Neural cell (in vitro differentiated cells): Measurements from ENCODE around the gene B9D1. TPM values are rescaled to one million over a fixed set of nuclear protein-coding genes. Genes with fewer than 3 reads are reported as not detected.

ENCODE experiments used
- H2AFZ ChIP-seq: fragments of 200-600, 300-800 bp; sonication (generic), shearing (Covaris generic); 2 replicates; pipeline ENCODE4 v1.6.0; 2014; ENCODE audit warnings: low read depth, mild to moderate bottlenecking, antibody characterized with exemption, low read length, moderate library complexity
- H3F3A ChIP-seq: fragments of 200-600 bp; shearing (Covaris generic); 2 replicates; pipeline ENCODE4 v1.6.1; 2016; ENCODE audit warnings: mild to moderate bottlenecking, moderate library complexity, mixed read lengths, antibody characterized with exemption, low read length; ENCODE audit not compliant: insufficient read depth, poor library complexity, severe bottlenecking
- H3K27ac ChIP-seq: fragments of 200-600, 300-800 bp; sonication (generic), shearing (Covaris generic); 2 replicates; pipeline ENCODE4 v1.5.1; 2014; ENCODE audit warnings: mild to moderate bottlenecking, low read length, moderate library complexity
- H3K27me3 ChIP-seq: fragments of 300-800, 200-600 bp; sonication (generic), shearing (Covaris generic); 2 replicates; pipeline ENCODE4 v1.6.0; 2014; ENCODE audit warnings: mild to moderate bottlenecking, low read depth, low read length, moderate library complexity; ENCODE audit not compliant: insufficient read depth
- H3K36me3 ChIP-seq: fragments of 300-800, 200-600 bp; sonication (generic), shearing (Covaris generic); 2 replicates; pipeline ENCODE4 v1.5.1; 2014; ENCODE audit warnings: mild to moderate bottlenecking, antibody characterized with exemption, low read length, moderate library complexity; ENCODE audit not compliant: insufficient read depth
- H3K4me2 ChIP-seq: fragments of 300-800, 200-600 bp; sonication (generic), shearing (Covaris generic); 2 replicates; pipeline ENCODE4 v1.6.0; 2014; ENCODE audit warnings: mild to moderate bottlenecking, low read length
- H3K4me3 ChIP-seq: fragments of 300-800, 200-600 bp; sonication (generic), shearing (Covaris generic); 2 replicates; pipeline ENCODE4 v1.5.1; 2014; ENCODE audit warnings: mild to moderate bottlenecking, low read length, moderate library complexity
- H3K79me2 ChIP-seq: fragments of 200-600 bp; shearing (Covaris generic); replicated peaks from 2 replicates; pipeline ENCODE4 v1.6.0; 2014; ENCODE audit warnings: mild to moderate bottlenecking, low read length, moderate library complexity; ENCODE audit not compliant: insufficient read depth
- H3K9ac ChIP-seq: fragments of 300-800, 200-600 bp; sonication (generic), shearing (Covaris generic); 2 replicates; pipeline ENCODE4 v1.6.1; 2016; ENCODE audit warnings: mild to moderate bottlenecking, low read length, mixed read lengths
- H3K9me2 ChIP-seq: fragments of 200-600 bp; shearing (Covaris generic); 2 replicates; pipeline ENCODE4 v1.6.1; 2016; ENCODE audit warnings: mild to moderate bottlenecking, low read length, mixed read lengths; ENCODE audit not compliant: insufficient read depth
- H3K9me3 ChIP-seq: fragments of 200-600, 300-800 bp; sonication (generic), shearing (Covaris generic); 2 replicates; pipeline ENCODE4 v1.6.1; 2016; ENCODE audit warnings: mild to moderate bottlenecking, mixed run types, low read length, moderate library complexity, mixed read lengths
- H4K20me1 ChIP-seq: fragments of 200-600 bp; shearing (Covaris generic); 2 replicates; pipeline ENCODE4 v1.6.1; 2016; ENCODE audit warnings: mild to moderate bottlenecking, mixed run types; ENCODE audit not compliant: insufficient read depth
- CTCF ChIP-seq: fragments of 450-650 bp; IDR thresholded peaks from 2 replicates; pipeline ENCODE4 v1.5.1; 2014; ENCODE audit warnings: antibody characterized with exemption, mild to moderate bottlenecking, moderate library complexity; ENCODE audit not compliant: poor library complexity, severe bottlenecking
- EP300 ChIP-seq: fragments of 450-650 bp; conservative IDR thresholded peaks from 2 replicates; pipeline ENCODE4 v1.6.1; 2014; ENCODE audit warnings: antibody characterized with exemption, mild to moderate bottlenecking, moderate library complexity; ENCODE audit not compliant: poor library complexity, severe bottlenecking
- EZH2 ChIP-seq: fragments of 200-600, 300-800 bp; shearing (Covaris generic), sonication (generic); IDR thresholded peaks from 2 replicates; pipeline ENCODE4 v1.6.1; 2014; ENCODE audit warnings: antibody characterized with exemption, low read length, borderline replicate concordance, mild to moderate bottlenecking; ENCODE audit not compliant: insufficient read depth, poor library complexity, severe bottlenecking
- MXI1 ChIP-seq: fragments of 450-650 bp; conservative IDR thresholded peaks from 2 replicates; pipeline ENCODE4 v1.6.1; 2014; ENCODE audit warnings: antibody characterized with exemption, mild to moderate bottlenecking; ENCODE audit not compliant: poor library complexity, severe bottlenecking
- POLR2AphosphoS5 ChIP-seq: IDR thresholded peaks from 2 replicates; pipeline ENCODE4 v1.6.1; 2012
- RAD21 ChIP-seq: fragments of 450-650 bp; conservative IDR thresholded peaks from 2 replicates; pipeline ENCODE4 v1.6.1; 2014; ENCODE audit warnings: antibody characterized with exemption, mild to moderate bottlenecking, moderate library complexity
- REST ChIP-seq: IDR thresholded peaks from 2 replicates; pipeline ENCODE4 v1.6.1; 2012; ENCODE audit warnings: borderline replicate concordance
- SMC3 ChIP-seq: fragments of 450-650 bp; conservative IDR thresholded peaks from 2 replicates; pipeline ENCODE4 v1.6.1; 2014; ENCODE audit warnings: antibody characterized with exemption, mild to moderate bottlenecking, moderate library complexity; ENCODE audit not compliant: poor library complexity
- TAF1 ChIP-seq: IDR thresholded peaks from 2 replicates; pipeline ENCODE4 v1.6.1; 2012; ENCODE audit warnings: low read depth
- polyA plus RNA-seq: library from polyadenylated mRNA; depleted of rRNA; stranded (reverse); fragments of >200 nt; gene quantifications from 2 replicates; pipeline ENCODE4 v1.2.3, GENCODE V29; 2014

Gene B9D1
- polyA plus RNA-seq, 1 donor from 2014 or later: 32.0 TPM

DNA sequence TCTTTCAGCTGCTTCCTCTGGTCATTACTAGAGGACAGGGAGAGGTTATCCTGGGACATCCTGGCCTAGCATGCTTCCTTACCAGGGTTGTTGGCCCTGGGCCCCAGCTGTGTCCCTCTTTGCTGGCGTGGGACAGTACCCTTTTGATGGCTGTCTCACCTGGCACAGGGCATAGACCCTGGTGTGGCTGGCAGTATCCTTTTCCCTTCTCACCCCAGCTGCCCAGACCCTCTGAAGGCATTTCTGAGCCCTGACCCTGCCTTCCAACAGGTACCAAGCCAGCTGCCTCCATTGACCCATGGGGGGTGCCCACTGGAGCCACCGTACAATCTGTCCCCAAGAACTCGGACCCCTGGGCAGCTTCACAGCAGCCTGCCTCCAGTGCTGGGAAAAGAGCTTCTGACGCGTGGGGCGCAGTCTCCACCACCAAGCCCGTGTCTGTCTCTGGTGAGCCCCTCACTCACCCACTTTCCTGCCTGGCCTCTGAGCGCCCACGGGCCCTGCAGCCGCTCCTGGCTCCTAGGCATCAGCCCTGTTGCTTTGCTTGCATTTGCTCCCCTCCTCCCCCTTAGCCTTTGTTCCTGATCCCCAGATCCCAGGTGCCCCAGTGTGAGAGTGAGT lies 34.0 kb downstream of the B9D1 start:
- H3K27ac ChIP-seq: no peak overlapping the region
- H3K9me2 ChIP-seq: no peaks in the 10 kb centered on the region
- no peaks in the 10 kb centered on the region for H3K9me3 ChIP-seq
- no peak for TF ChIP-seq POLR2AphosphoS5
- no peak for TF ChIP-seq SMC3
- TF ChIP-seq CTCF: no peak
- no peak for TF ChIP-seq RAD21
- TF ChIP-seq EP300: no peak
- no peak for TF ChIP-seq MXI1
- TF ChIP-seq TAF1: no peak
- no peak for TF ChIP-seq REST
- no peak for TF ChIP-seq EZH2
- no peaks in the 10 kb centered on the region for H3K27me3 ChIP-seq
- no peak overlapping the region for H2AFZ ChIP-seq
- H3F3A ChIP-seq: no peaks in the 10 kb centered on the region
- peaks cover 4% of the 10 kb centered on the region for H3K36me3 ChIP-seq
- no peak overlapping the region for H3K4me3 ChIP-seq
- no peak overlapping the region for H3K4me2 ChIP-seq
- no peak overlapping the region for H3K9ac ChIP-seq
- H4K20me1 ChIP-seq: no peaks in the 10 kb centered on the region
- H3K79me2 ChIP-seq: no peaks in the 10 kb centered on the region

DNA sequence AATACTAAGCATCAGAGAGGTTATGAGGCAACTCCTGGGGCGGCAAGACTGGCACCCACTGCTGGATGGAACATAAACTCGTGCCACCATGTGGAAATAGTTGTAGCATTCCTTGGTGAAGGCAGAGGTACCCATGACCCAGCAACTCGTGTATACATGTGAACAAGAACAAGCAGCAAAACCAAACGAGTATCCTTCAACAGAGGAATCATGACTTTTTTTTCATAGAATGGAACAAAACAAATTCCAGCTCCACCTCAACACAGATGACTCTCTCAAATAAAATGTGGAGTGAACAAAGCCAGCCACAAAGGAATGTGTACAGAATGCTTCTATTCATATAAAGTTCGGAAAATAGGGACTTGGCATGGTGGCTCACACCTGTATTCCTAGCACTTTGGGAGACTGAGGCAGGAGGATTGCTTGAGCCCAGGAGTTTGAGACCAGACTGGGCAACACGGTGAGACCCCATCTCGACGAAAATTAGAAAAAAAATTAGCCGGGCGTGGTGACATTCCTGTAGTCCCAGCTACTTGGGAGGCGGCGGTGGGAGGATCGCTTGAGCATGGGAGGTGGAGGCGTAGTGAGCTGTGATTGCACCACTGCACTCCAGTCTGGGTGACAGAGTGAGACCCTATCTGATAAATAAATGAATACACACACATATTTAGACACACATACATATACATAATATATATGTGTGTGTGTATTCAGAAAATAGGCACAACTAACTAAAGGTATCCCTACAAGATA lies 35.3 kb downstream of the B9D1 start:
- Histone ChIP-seq H3K4me3 (no peak overlapping the region), H3K27ac (no peak overlapping the region), H3K36me3 (peaks cover 4% of the 10 kb centered on the region), H3K9me2 (no peaks in the 10 kb centered on the region), H2AFZ (no peak overlapping the region), H3K9me3 (no peaks in the 10 kb centered on the region), H3K4me2 (no peak overlapping the region), H3F3A (no peaks in the 10 kb centered on the region), H4K20me1 (no peaks in the 10 kb centered on the region), H3K79me2 (no peaks in the 10 kb centered on the region), H3K9ac (no peak overlapping the region), H3K27me3 (no peaks in the 10 kb centered on the region)
- TF ChIP-seq EZH2 (no peak), REST (no peak), SMC3 (no peak), MXI1 (no peak), EP300 (no peak), CTCF (no peak), POLR2AphosphoS5 (no peak), TAF1 (no peak), RAD21 (no peak)
